MCF 10A (cell line): ENCODE results near the gene UNC13C. TPM values are rescaled to one million over a fixed set of nuclear protein-coding genes. Genes with fewer than 3 reads are reported as not detected.

Source experiments
- BruUV-seq: library from RNA; stranded (reverse); fragments of 400-500 nt; replicated peaks from 2 replicates; lab custom pipeline; 2021; lab: Mats Ljungman, UMichigan
- CTCF ChIA-PET: fragments of 300-600 bp; sonication (Branson Sonifier 250); formaldehyde crosslinking; extraction: SDS; loops from one replicate; lab custom pipeline; 2021; ENCODE audit warnings: antibody characterized with exemption, inconsistent platforms; lab: Yijun Ruan, JAX
- POLR2A ChIA-PET: fragments of 300-600, 350-650 bp; sonication (Branson Sonifier 250); formaldehyde crosslinking; extraction: SDS; loops from one replicate; lab custom pipeline; 2020; ENCODE audit warnings: antibody characterized with exemption, inconsistent platforms; lab: Yijun Ruan, JAX
- DNase-seq: peaks from one replicate; pipeline ENCODE4 v3.0.0-alpha.2; 2018; ENCODE audit not compliant: unreplicated experiment
- H3K27ac Mint-ChIP-seq: one replicate; pipeline ENCODE4 v1.8.0; 2022; ENCODE audit warnings: mild to moderate bottlenecking, low read depth, mixed read lengths; ENCODE audit not compliant: unreplicated experiment
- H3K27me3 Mint-ChIP-seq: one replicate; pipeline ENCODE4 v1.8.0; 2022; ENCODE audit warnings: mixed read lengths; ENCODE audit not compliant: insufficient read depth, unreplicated experiment
- H3K36me3 Mint-ChIP-seq: one replicate; pipeline ENCODE4 v1.8.0; 2022; ENCODE audit warnings: mild to moderate bottlenecking, moderate library complexity, mixed read lengths; ENCODE audit not compliant: insufficient read depth, unreplicated experiment
- H3K4me1 Mint-ChIP-seq: one replicate; pipeline ENCODE4 v1.8.0; 2022; ENCODE audit warnings: mixed read lengths; ENCODE audit not compliant: insufficient read depth, unreplicated experiment
- H3K4me3 Mint-ChIP-seq: one replicate; pipeline ENCODE4 v1.8.0; 2022; ENCODE audit warnings: mild to moderate bottlenecking, moderate library complexity, mixed read lengths; ENCODE audit not compliant: unreplicated experiment
- H3K9me3 Mint-ChIP-seq: one replicate; pipeline ENCODE4 v1.8.0; 2022; ENCODE audit warnings: mixed read lengths; ENCODE audit not compliant: unreplicated experiment
- intact Hi-C: fragments of 100-400 bp; cut with micrococcal nuclease; formaldehyde crosslinking; loops from 2 replicates; pipeline ENCODE4 v1.14.1; 2022
- total RNA-seq: library from RNA; stranded (reverse); gene quantifications from 2 replicates; pipeline ENCODE4 v1.2.3, GENCODE V29; 2022
- TF ChIP-seq, protein P1 (sequence below): fragments of 200-600 bp; IDR thresholded peaks from one replicate; pipeline ENCODE4 v1.8.0; 2022; ENCODE audit warnings: antibody characterized with exemption, mild to moderate bottlenecking; ENCODE audit not compliant: unreplicated experiment

UNC13C gene
- total RNA-seq, 1 experiment from 2014 or later = not detected

DNA sequence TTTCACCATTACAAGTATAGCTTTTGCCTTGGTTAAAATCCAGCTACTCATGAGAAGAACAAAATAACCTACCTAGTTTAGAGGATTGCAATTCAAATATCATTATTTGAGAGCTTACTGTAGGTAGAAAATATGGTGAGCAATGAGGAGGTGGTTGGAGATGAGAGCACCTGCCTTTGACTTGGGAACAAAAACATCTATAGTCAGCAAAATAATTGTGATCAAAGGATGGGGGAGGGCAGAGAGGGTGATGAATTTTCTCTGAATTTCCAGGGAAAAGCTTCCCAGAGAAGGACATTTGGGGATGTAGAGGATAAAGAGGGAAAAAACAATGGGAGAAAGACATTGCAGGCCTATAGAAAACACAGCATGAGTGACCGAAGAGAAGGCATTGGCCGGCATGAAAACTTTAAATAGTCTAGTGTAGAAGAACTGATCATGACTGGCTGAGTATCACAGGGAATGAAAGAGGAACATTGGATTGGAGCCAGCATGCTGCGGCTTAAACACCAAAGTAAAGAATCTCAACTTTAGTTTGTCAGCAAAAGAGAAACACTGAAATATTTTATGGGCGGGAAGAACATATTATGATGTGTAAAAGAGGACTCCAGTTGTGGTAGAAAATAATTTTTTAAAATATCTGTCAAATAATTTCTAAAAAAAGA is 581.3 kb downstream of the UNC13C start:
- Mint-ChIP-seq H3K36me3 (no peaks in the 10 kb centered on the region), H3K4me3 (no peak overlapping the region), H3K4me1 (no peaks in the 10 kb centered on the region), H3K27me3 (peaks cover 22% of the 10 kb centered on the region), H3K9me3 (no peaks in the 10 kb centered on the region), H3K27ac (no peak overlapping the region)
- ChIA-PET CTCF (interaction anchor here (0.5 to 1.2 kb wide), 3 partner anchors 33 to 1923 kb away, joined by 3 read pairs; no protein-coding TSS in a partner anchor), POLR2A (interaction anchor here (0.7 kb wide), 1 partner anchor 108 kb away, joined by 3 read pairs; no protein-coding TSS in a partner anchor)
- intact Hi-C loops = no loop called here
- TF ChIP-seq, protein P1, sequence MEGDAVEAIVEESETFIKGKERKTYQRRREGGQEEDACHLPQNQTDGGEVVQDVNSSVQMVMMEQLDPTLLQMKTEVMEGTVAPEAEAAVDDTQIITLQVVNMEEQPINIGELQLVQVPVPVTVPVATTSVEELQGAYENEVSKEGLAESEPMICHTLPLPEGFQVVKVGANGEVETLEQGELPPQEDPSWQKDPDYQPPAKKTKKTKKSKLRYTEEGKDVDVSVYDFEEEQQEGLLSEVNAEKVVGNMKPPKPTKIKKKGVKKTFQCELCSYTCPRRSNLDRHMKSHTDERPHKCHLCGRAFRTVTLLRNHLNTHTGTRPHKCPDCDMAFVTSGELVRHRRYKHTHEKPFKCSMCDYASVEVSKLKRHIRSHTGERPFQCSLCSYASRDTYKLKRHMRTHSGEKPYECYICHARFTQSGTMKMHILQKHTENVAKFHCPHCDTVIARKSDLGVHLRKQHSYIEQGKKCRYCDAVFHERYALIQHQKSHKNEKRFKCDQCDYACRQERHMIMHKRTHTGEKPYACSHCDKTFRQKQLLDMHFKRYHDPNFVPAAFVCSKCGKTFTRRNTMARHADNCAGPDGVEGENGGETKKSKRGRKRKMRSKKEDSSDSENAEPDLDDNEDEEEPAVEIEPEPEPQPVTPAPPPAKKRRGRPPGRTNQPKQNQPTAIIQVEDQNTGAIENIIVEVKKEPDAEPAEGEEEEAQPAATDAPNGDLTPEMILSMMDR = no peak
- DNase-seq = no peak
- no TSS peak for BruUV-seq

DNA sequence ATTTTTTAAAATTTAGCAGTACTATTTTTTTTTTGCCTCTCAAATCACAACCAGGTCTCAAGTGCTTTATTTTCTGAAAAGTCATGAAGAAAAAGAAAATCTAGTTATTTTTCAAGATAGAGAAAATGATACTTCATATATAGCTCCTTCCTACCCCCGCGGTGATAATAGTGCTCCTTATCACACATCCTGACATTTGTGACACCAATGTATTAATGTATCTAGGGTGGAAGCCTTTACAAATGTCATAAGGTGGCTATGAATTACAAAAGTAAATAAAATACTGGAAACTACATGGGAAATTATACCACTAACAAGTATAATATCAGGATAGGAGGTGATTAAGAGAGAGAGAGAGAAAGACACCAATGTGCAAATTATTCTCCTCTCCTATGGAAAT is 582.2 kb downstream of the UNC13C start:
- TF ChIP-seq, protein P1 = no peak
- POLR2A ChIA-PET = no interaction called here
- Mint-ChIP-seq H3K9me3 (no peaks in the 10 kb centered on the region), H3K27me3 (peaks cover 24% of the 10 kb centered on the region), H3K27ac (no peak overlapping the region), H3K36me3 (no peaks in the 10 kb centered on the region), H3K4me1 (no peaks in the 10 kb centered on the region), H3K4me3 (no peak overlapping the region)
- DNase-seq = no peak
- CTCF ChIA-PET = no interaction called here
- intact Hi-C loops = no loop called here
- BruUV-seq = no TSS peak

DNA sequence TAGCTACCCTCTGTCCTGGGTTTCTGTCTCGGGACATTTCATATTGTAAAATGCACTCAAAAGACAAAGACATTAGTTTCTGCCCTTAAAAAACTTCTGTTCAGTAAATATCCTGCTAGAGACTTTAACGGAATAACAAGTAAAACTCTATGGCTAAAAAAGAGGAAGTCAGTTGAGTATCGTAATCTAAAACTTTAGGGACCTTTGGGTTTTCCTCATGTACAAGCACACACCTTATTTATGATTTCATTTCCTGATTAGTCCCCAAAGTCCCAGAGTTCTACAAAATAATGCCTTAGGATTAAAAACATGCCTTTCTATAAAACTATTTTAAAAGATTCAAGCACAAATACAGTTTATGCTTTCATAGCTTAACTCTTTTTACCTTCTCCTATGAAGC is 585.9 kb downstream of the UNC13C start:
- TF ChIP-seq, protein P1 = no peak
- H3K27ac Mint-ChIP-seq = no peak overlapping the region
- no peaks in the 10 kb centered on the region for H3K4me1 Mint-ChIP-seq
- BruUV-seq = no TSS peak
- no peaks in the 10 kb centered on the region for H3K9me3 Mint-ChIP-seq
- H3K27me3 Mint-ChIP-seq = peaks cover 45% of the 10 kb centered on the region
- POLR2A ChIA-PET = no interaction called here
- no peak overlapping the region for H3K4me3 Mint-ChIP-seq
- no peaks in the 10 kb centered on the region for H3K36me3 Mint-ChIP-seq
- no peak for DNase-seq
- intact Hi-C loops = no loop called here
- CTCF ChIA-PET = no interaction called here

DNA sequence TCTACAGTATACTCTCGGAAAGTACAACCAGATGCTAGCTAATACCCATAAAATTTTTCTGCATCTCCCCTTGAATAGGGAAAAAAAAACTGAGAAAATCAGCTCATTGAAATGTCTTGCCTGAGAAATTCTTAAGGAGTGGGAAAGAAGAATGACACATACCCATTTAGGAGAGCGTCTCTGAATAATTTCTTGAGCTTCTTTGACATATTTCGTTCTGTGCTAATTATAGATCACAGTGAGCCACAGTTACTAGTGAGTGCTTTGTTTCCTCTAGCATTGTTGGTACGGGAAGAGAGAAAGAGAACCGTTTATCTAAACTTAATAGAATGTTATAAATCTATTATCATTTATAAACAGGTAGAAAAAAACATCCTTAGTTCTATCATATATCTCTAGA is 588.4 kb downstream of the UNC13C start:
- TF ChIP-seq, protein P1 = no peak
- Mint-ChIP-seq H3K36me3 (no peaks in the 10 kb centered on the region), H3K4me1 (no peaks in the 10 kb centered on the region), H3K9me3 (no peaks in the 10 kb centered on the region), H3K27ac (no peak overlapping the region), H3K4me3 (no peak overlapping the region), H3K27me3 (peaks cover 31% of the 10 kb centered on the region)
- POLR2A ChIA-PET = no interaction called here
- no TSS peak for BruUV-seq
- DNase-seq = no peak
- intact Hi-C loops = no loop called here
- CTCF ChIA-PET = no interaction called here
